ENCODE measurements around the gene HNRNPA0.

HNRNPA0 gene

GRCh38 chr5:137714946-137715345, 39.2 kb downstream of the HNRNPA0 start:
- CTCF ChIA-PET: interaction anchor here (0.6 kb wide), 1 partner anchor 56 kb away, joined by 3 read pairs; no protein-coding TSS in a partner anchor
- Histone ChIP-seq H3K27me3 (replicated peaks in 2 of 5; ENCODE audit: control insufficient read depth in 4 of 5, insufficient read depth in 5 of 5, low read length in 4 of 5) (no peaks in the 10 kb centered on the region), H3K4me1 (ENCODE audit: control extremely low read depth in 1 of 4, control insufficient read depth in 4 of 4, insufficient read depth in 4 of 4, low read length in 3 of 4) (peaks cover 0 to 9% (median 5%) of the 10 kb centered on the region in 4 experiments), H3K27ac (ENCODE audit: insufficient read depth in 1 of 2, low read depth in 1 of 2, low read length in 2 of 2, poor library complexity in 1 of 2, severe bottlenecking in 2 of 2) (no peak overlapping the region), H3K4me3 (ENCODE audit: control insufficient read depth in 1 of 7, extremely low read depth in 1 of 7, insufficient read depth in 4 of 7, low read depth in 2 of 7, low read length in 6 of 7) (no peak overlapping the region), H3K9me3 (ENCODE audit: control extremely low read depth in 1 of 5, control insufficient read depth in 4 of 5, insufficient read depth in 2 of 5, low read depth in 1 of 5, low read length in 4 of 5) (peaks cover 0 to 9% (median 2%) of the 10 kb centered on the region in 5 experiments), H3K36me3 (ENCODE audit: control insufficient read depth in 4 of 4, insufficient read depth in 4 of 4, low read length in 3 of 4) (peaks cover 0 to 7% (median 2%) of the 10 kb centered on the region in 4 experiments)
- peak in 2 of 3 donors; percentile 89 to 93 for DNase-seq
- POLR2A ChIA-PET: interaction anchor here (1.3 kb wide), 1 partner anchor 21 kb away, joined by 4 read pairs; the partner anchor contains the start of gene KLHL3

GRCh38 chr5:137714494-137714893, 39.7 kb downstream of the HNRNPA0 start:
- ChIA-PET POLR2A (interaction anchor here (1.3 kb wide), 1 partner anchor 21 kb away, joined by 4 read pairs; the partner anchor contains the start of gene KLHL3), CTCF (interaction anchor here (0.6 kb wide), 1 partner anchor 56 kb away, joined by 3 read pairs; no protein-coding TSS in a partner anchor)
- Histone ChIP-seq H3K27me3 (replicated peaks in 2 of 5; ENCODE audit: control insufficient read depth in 4 of 5, insufficient read depth in 5 of 5, low read length in 4 of 5) (no peaks in the 10 kb centered on the region), H3K4me3 (ENCODE audit: control insufficient read depth in 1 of 7, extremely low read depth in 1 of 7, insufficient read depth in 4 of 7, low read depth in 2 of 7, low read length in 6 of 7) (no peak overlapping the region), H3K36me3 (ENCODE audit: control insufficient read depth in 4 of 4, insufficient read depth in 4 of 4, low read length in 3 of 4) (peaks cover 0 to 9% (median 2%) of the 10 kb centered on the region in 4 experiments), H3K27ac (ENCODE audit: insufficient read depth in 1 of 2, low read depth in 1 of 2, low read length in 2 of 2, poor library complexity in 1 of 2, severe bottlenecking in 2 of 2) (no peak overlapping the region), H3K4me1 (ENCODE audit: control extremely low read depth in 1 of 4, control insufficient read depth in 4 of 4, insufficient read depth in 4 of 4, low read length in 3 of 4) (peaks cover 0 to 9% (median 5%) of the 10 kb centered on the region in 4 experiments), H3K9me3 (ENCODE audit: control extremely low read depth in 1 of 5, control insufficient read depth in 4 of 5, insufficient read depth in 2 of 5, low read depth in 1 of 5, low read length in 4 of 5) (peaks cover 0 to 9% (median 2%) of the 10 kb centered on the region in 5 experiments)
- no peak for DNase-seq
- 80% methylated on average over 1 of the region's 2 CpGs for WGBS (ENCODE audit: insufficient coverage)

DNA sequence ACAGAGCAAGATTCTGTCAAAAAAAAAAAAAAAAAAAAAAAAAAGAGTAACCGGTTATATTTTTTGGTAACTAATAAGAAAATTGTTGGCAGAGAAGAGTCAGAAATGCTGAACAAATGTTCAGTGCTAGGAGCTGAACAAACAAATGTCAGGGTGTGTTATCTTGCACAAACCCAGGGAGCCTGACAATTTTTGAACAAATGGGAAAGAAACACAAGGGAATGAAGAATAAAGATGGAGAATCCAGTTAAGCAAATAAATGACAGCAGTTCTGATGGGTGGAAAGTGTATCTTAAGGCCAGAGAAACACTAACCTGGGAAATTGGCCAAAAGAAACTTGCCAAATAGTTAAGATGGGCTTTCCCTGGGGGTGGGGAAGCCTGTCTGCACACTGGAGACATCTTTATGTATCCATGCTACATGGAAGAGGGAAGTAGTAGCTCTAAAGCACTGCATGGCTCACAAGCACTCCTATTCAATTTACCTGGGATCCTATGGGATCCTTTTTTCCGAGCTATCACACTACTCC, 42.0 kb downstream of the HNRNPA0 start:
- POLR2A ChIA-PET: no interaction called here
- CTCF ChIA-PET: interaction anchor here (1.1 to 1.3 kb wide), 3 partner anchors 9 to 17 kb away, joined by 3 to 4 read pairs (median 3); no protein-coding TSS in a partner anchor
- H3K27ac ChIP-seq (ENCODE audit: insufficient read depth in 1 of 2, low read depth in 1 of 2, low read length in 2 of 2, poor library complexity in 1 of 2, severe bottlenecking in 2 of 2): no peak overlapping the region
- H3K27me3 ChIP-seq (replicated peaks in 2 of 5; ENCODE audit: control insufficient read depth in 4 of 5, insufficient read depth in 5 of 5, low read length in 4 of 5): no peaks in the 10 kb centered on the region
- WGBS (ENCODE audit: insufficient coverage): no CpG with 5 or more reads among the region's 2 CpGs
- no peak overlapping the region for H3K4me3 ChIP-seq (ENCODE audit: control insufficient read depth in 1 of 7, extremely low read depth in 1 of 7, insufficient read depth in 4 of 7, low read depth in 2 of 7, low read length in 6 of 7)
- peaks cover 0 to 9% (median 2%) of the 10 kb centered on the region in 5 experiments for H3K9me3 ChIP-seq (ENCODE audit: control extremely low read depth in 1 of 5, control insufficient read depth in 4 of 5, insufficient read depth in 2 of 5, low read depth in 1 of 5, low read length in 4 of 5)
- no peak for DNase-seq
- peaks cover 0 to 9% (median 5%) of the 10 kb centered on the region in 4 experiments for H3K4me1 ChIP-seq (ENCODE audit: control extremely low read depth in 1 of 4, control insufficient read depth in 4 of 4, insufficient read depth in 4 of 4, low read length in 3 of 4)
- H3K36me3 ChIP-seq (ENCODE audit: control insufficient read depth in 4 of 4, insufficient read depth in 4 of 4, low read length in 3 of 4): peaks cover 0 to 26% (median 4%) of the 10 kb centered on the region in 4 experiments

- no peak overlapping the region for H3K4me3 ChIP-seq (ENCODE audit: control insufficient read depth in 1 of 7, extremely low read depth in 1 of 7, insufficient read depth in 4 of 7, low read depth in 2 of 7, low read length in 6 of 7)
- ChIA-PET POLR2A (no interaction called here), CTCF (interaction anchor here (1.2 to 1.6 kb wide), 4 partner anchors 11 to 50 kb away, joined by 3 to 5 read pairs (median 3); no protein-coding TSS in a partner anchor)
- no peaks in the 10 kb centered on the region for H3K27me3 ChIP-seq (replicated peaks in 2 of 5; ENCODE audit: control insufficient read depth in 4 of 5, insufficient read depth in 5 of 5, low read length in 4 of 5)
- peaks cover 0 to 5% (median 3%) of the 10 kb centered on the region in 4 experiments for H3K4me1 ChIP-seq (ENCODE audit: control extremely low read depth in 1 of 4, control insufficient read depth in 4 of 4, insufficient read depth in 4 of 4, low read length in 3 of 4)
- 100% methylated on average over 3 of the region's 5 CpGs for WGBS (ENCODE audit: insufficient coverage)
- no peak overlapping the region for H3K27ac ChIP-seq (ENCODE audit: insufficient read depth in 1 of 2, low read depth in 1 of 2, low read length in 2 of 2, poor library complexity in 1 of 2, severe bottlenecking in 2 of 2)
- no peak for DNase-seq
- peaks cover 0 to 9% (median 2%) of the 10 kb centered on the region in 5 experiments for H3K9me3 ChIP-seq (ENCODE audit: control extremely low read depth in 1 of 5, control insufficient read depth in 4 of 5, insufficient read depth in 2 of 5, low read depth in 1 of 5, low read length in 4 of 5)
- peaks cover 0 to 33% (median 3%) of the 10 kb centered on the region in 4 experiments for H3K36me3 ChIP-seq (ENCODE audit: control insufficient read depth in 4 of 4, insufficient read depth in 4 of 4, low read length in 3 of 4)
Measured at GRCh38 chr5:137710086-137710485, 44.1 kb downstream of the HNRNPA0 start.

- no peak overlapping the region for H3K4me3 ChIP-seq (ENCODE audit: control insufficient read depth in 1 of 7, extremely low read depth in 1 of 7, insufficient read depth in 4 of 7, low read depth in 2 of 7, low read length in 6 of 7)
- H3K27me3 ChIP-seq (replicated peaks in 2 of 5; ENCODE audit: control insufficient read depth in 4 of 5, insufficient read depth in 5 of 5, low read length in 4 of 5): no peaks in the 10 kb centered on the region
- H3K36me3 ChIP-seq (ENCODE audit: control insufficient read depth in 4 of 4, insufficient read depth in 4 of 4, low read length in 3 of 4): peaks cover 0 to 31% (median 4%) of the 10 kb centered on the region in 4 experiments
- no peak for DNase-seq
- ChIA-PET CTCF (interaction anchor here (1.0 to 1.5 kb wide), 3 partner anchors 10 to 49 kb away, joined by 3 read pairs; no protein-coding TSS in a partner anchor), POLR2A (no interaction called here)
- peaks cover 0 to 9% (median 2%) of the 10 kb centered on the region in 5 experiments for H3K9me3 ChIP-seq (ENCODE audit: control extremely low read depth in 1 of 5, control insufficient read depth in 4 of 5, insufficient read depth in 2 of 5, low read depth in 1 of 5, low read length in 4 of 5)
- H3K4me1 ChIP-seq (ENCODE audit: control extremely low read depth in 1 of 4, control insufficient read depth in 4 of 4, insufficient read depth in 4 of 4, low read length in 3 of 4): no peaks in the 10 kb centered on the region
- 88% methylated on average over 1 of the region's 3 CpGs for WGBS (ENCODE audit: insufficient coverage)
- H3K27ac ChIP-seq (ENCODE audit: insufficient read depth in 1 of 2, low read depth in 1 of 2, low read length in 2 of 2, poor library complexity in 1 of 2, severe bottlenecking in 2 of 2): no peak overlapping the region
Measured at GRCh38 chr5:137708796-137709559, 45.2 kb downstream of the HNRNPA0 start.

GRCh38 chr5:137708062-137708461, 46.1 kb downstream of the HNRNPA0 start:
- 100% methylated on average over 1 of the region's 1 CpG for WGBS (ENCODE audit: insufficient coverage)
- Histone ChIP-seq H3K27me3 (replicated peaks in 2 of 5; ENCODE audit: control insufficient read depth in 4 of 5, insufficient read depth in 5 of 5, low read length in 4 of 5) (no peaks in the 10 kb centered on the region), H3K9me3 (ENCODE audit: control extremely low read depth in 1 of 5, control insufficient read depth in 4 of 5, insufficient read depth in 2 of 5, low read depth in 1 of 5, low read length in 4 of 5) (peaks cover 0 to 6% (median under 1%) of the 10 kb centered on the region in 5 experiments), H3K4me1 (ENCODE audit: control extremely low read depth in 1 of 4, control insufficient read depth in 4 of 4, insufficient read depth in 4 of 4, low read length in 3 of 4) (no peaks in the 10 kb centered on the region), H3K36me3 (ENCODE audit: control insufficient read depth in 4 of 4, insufficient read depth in 4 of 4, low read length in 3 of 4) (peaks cover 0 to 31% (median 5%) of the 10 kb centered on the region in 4 experiments), H3K27ac (ENCODE audit: insufficient read depth in 1 of 2, low read depth in 1 of 2, low read length in 2 of 2, poor library complexity in 1 of 2, severe bottlenecking in 2 of 2) (no peak overlapping the region), H3K4me3 (ENCODE audit: control insufficient read depth in 1 of 7, extremely low read depth in 1 of 7, insufficient read depth in 4 of 7, low read depth in 2 of 7, low read length in 6 of 7) (no peak overlapping the region)
- DNase-seq: no peak
- ChIA-PET POLR2A (no interaction called here), CTCF (interaction anchor here (1.2 kb wide), 2 partner anchors 9 to 35 kb away, joined by 3 read pairs; no protein-coding TSS in a partner anchor)
